ENCODE results near the gene AKR1C1. TPM values are rescaled to one million over a fixed set of nuclear protein-coding genes. Genes with fewer than 3 reads are reported as not detected.

The AKR1C1 gene
- total RNA-seq, 1 experiment from 2014 or later, result 10.2 TPM

DNA sequence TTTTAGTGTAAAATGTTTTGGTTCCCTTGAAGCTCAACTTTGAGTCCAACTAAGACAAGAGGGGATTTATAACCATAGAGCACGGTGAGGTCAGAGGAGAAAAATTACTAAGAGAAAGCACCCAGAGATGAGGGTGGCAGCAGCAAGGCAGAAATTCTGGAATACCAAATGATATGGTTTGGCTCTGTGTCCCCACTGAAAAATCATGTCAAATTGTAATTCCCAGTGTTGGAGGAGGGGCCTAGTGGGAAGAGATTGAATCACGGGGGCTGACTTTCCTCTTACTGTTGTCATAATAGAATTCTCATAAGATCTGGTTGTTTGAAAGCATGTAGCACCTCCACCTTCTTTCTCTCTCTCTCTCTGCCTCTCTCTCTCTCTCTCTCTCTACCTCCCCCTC is 19.4 kb upstream of the AKR1C1 start:
- no peak overlapping the region for H3K27ac Mint-ChIP-seq (ENCODE audit: unreplicated experiment)
- no peaks in the 10 kb centered on the region for H3K9me3 Mint-ChIP-seq (ENCODE audit: low read depth, unreplicated experiment)
- no TSS peak for BruUV-seq (replicated peaks)
- no peaks in the 10 kb centered on the region for H3K27me3 Mint-ChIP-seq (ENCODE audit: unreplicated experiment)
- H3K36me3 Mint-ChIP-seq (ENCODE audit: insufficient read depth, unreplicated experiment), result peaks cover 4% of the 10 kb centered on the region
- no peak for TF ChIP-seq CTCF (IDR thresholded peaks at IDR 0.05; ENCODE audit: unreplicated experiment)
- peaks cover 78% of the 10 kb centered on the region for H3K4me1 Mint-ChIP-seq (ENCODE audit: low read depth, unreplicated experiment)
- CTCF ChIA-PET, result interaction anchor here (1.6 kb wide), 1 partner anchor 94 kb away, joined by 5 read pairs; no protein-coding TSS in a partner anchor
- H3K4me3 Mint-ChIP-seq (ENCODE audit: low read depth, unreplicated experiment), result no peak overlapping the region
- intact Hi-C loops (cut with micrococcal nuclease; ENCODE audit: unreplicated experiment), result no loop called here
- no peak for DNase-seq

GRCh38 chr10:4944841-4945240 is 18.4 kb upstream of the AKR1C1 start:
- Mint-ChIP-seq H3K9me3 (ENCODE audit: low read depth, unreplicated experiment) (no peaks in the 10 kb centered on the region), H3K27ac (ENCODE audit: unreplicated experiment) (no peak overlapping the region), H3K27me3 (ENCODE audit: unreplicated experiment) (no peaks in the 10 kb centered on the region), H3K4me1 (ENCODE audit: low read depth, unreplicated experiment) (peaks cover 68% of the 10 kb centered on the region), H3K4me3 (ENCODE audit: low read depth, unreplicated experiment) (no peak overlapping the region), H3K36me3 (ENCODE audit: insufficient read depth, unreplicated experiment) (peaks cover 4% of the 10 kb centered on the region)
- BruUV-seq (replicated peaks), result no TSS peak
- intact Hi-C loops (cut with micrococcal nuclease; ENCODE audit: unreplicated experiment), result no loop called here
- no peak for DNase-seq
- CTCF ChIA-PET, result no interaction called here
- no peak for TF ChIP-seq CTCF (IDR thresholded peaks at IDR 0.05; ENCODE audit: unreplicated experiment)

GRCh38 chr10:4945766-4946717 is 17.2 kb upstream of the AKR1C1 start:
- Mint-ChIP-seq H3K36me3 (ENCODE audit: insufficient read depth, unreplicated experiment) (peaks cover 4% of the 10 kb centered on the region), H3K4me1 (ENCODE audit: low read depth, unreplicated experiment) (peaks cover 61% of the 10 kb centered on the region), H3K4me3 (ENCODE audit: low read depth, unreplicated experiment) (no peak overlapping the region), H3K9me3 (ENCODE audit: low read depth, unreplicated experiment) (no peaks in the 10 kb centered on the region), H3K27ac (ENCODE audit: unreplicated experiment) (peak overlapping the region; percentile 60), H3K27me3 (ENCODE audit: unreplicated experiment) (no peaks in the 10 kb centered on the region)
- no peak for DNase-seq
- intact Hi-C loops (cut with micrococcal nuclease; ENCODE audit: unreplicated experiment), result no loop called here
- no TSS peak for BruUV-seq (replicated peaks)
- CTCF ChIA-PET, result no interaction called here
- no peak for TF ChIP-seq CTCF (IDR thresholded peaks at IDR 0.05; ENCODE audit: unreplicated experiment)

GRCh38 chr10:4947039-4947634 is 16.1 kb upstream of the AKR1C1 start:
- Mint-ChIP-seq H3K9me3 (ENCODE audit: low read depth, unreplicated experiment) (no peaks in the 10 kb centered on the region), H3K36me3 (ENCODE audit: insufficient read depth, unreplicated experiment) (peaks cover 4% of the 10 kb centered on the region), H3K27me3 (ENCODE audit: unreplicated experiment) (no peaks in the 10 kb centered on the region), H3K27ac (ENCODE audit: unreplicated experiment) (peak overlapping the region; percentile 60), H3K4me1 (ENCODE audit: low read depth, unreplicated experiment) (peaks cover 51% of the 10 kb centered on the region), H3K4me3 (ENCODE audit: low read depth, unreplicated experiment) (peak overlapping the region; percentile 9)
- TF ChIP-seq CTCF (IDR thresholded peaks at IDR 0.05; ENCODE audit: unreplicated experiment), result no peak
- no TSS peak for BruUV-seq (replicated peaks)
- CTCF ChIA-PET, result interaction anchor here (1.0 kb wide), 1 partner anchor 97 kb away, joined by 3 read pairs; no protein-coding TSS in a partner anchor
- DNase-seq, result no peak
- intact Hi-C loops (cut with micrococcal nuclease; ENCODE audit: unreplicated experiment), result no loop called here
